MCF 10A (cell line): ENCODE results near the gene PTPDC1. TPM values are rescaled to one million over a fixed set of nuclear protein-coding genes. Genes with fewer than 3 reads are reported as not detected.

Experiments
- BruUV-seq: library from RNA; stranded (reverse); fragments of 400-500 nt; replicated peaks from 2 replicates; lab custom pipeline; 2021; lab: Mats Ljungman, UMichigan
- CTCF ChIA-PET: fragments of 300-600 bp; sonication (Branson Sonifier 250); formaldehyde crosslinking; extraction: SDS; loops from one replicate; lab custom pipeline; 2021; ENCODE audit warnings: antibody characterized with exemption, inconsistent platforms; lab: Yijun Ruan, JAX
- POLR2A ChIA-PET: fragments of 300-600, 350-650 bp; sonication (Branson Sonifier 250); formaldehyde crosslinking; extraction: SDS; loops from one replicate; lab custom pipeline; 2020; ENCODE audit warnings: antibody characterized with exemption, inconsistent platforms; lab: Yijun Ruan, JAX
- DNase-seq: peaks from one replicate; pipeline ENCODE4 v3.0.0-alpha.2; 2018; ENCODE audit not compliant: unreplicated experiment
- H3K27ac Mint-ChIP-seq: one replicate; pipeline ENCODE4 v1.8.0; 2022; ENCODE audit warnings: mild to moderate bottlenecking, low read depth, mixed read lengths; ENCODE audit not compliant: unreplicated experiment
- H3K27me3 Mint-ChIP-seq: one replicate; pipeline ENCODE4 v1.8.0; 2022; ENCODE audit warnings: mixed read lengths; ENCODE audit not compliant: insufficient read depth, unreplicated experiment
- H3K36me3 Mint-ChIP-seq: one replicate; pipeline ENCODE4 v1.8.0; 2022; ENCODE audit warnings: mild to moderate bottlenecking, moderate library complexity, mixed read lengths; ENCODE audit not compliant: insufficient read depth, unreplicated experiment
- H3K4me1 Mint-ChIP-seq: one replicate; pipeline ENCODE4 v1.8.0; 2022; ENCODE audit warnings: mixed read lengths; ENCODE audit not compliant: insufficient read depth, unreplicated experiment
- H3K4me3 Mint-ChIP-seq: one replicate; pipeline ENCODE4 v1.8.0; 2022; ENCODE audit warnings: mild to moderate bottlenecking, moderate library complexity, mixed read lengths; ENCODE audit not compliant: unreplicated experiment
- H3K9me3 Mint-ChIP-seq: one replicate; pipeline ENCODE4 v1.8.0; 2022; ENCODE audit warnings: mixed read lengths; ENCODE audit not compliant: unreplicated experiment
- intact Hi-C: fragments of 100-400 bp; cut with micrococcal nuclease; formaldehyde crosslinking; loops from 2 replicates; pipeline ENCODE4 v1.14.1; 2022
- total RNA-seq: library from RNA; stranded (reverse); gene quantifications from 2 replicates; pipeline ENCODE4 v1.2.3, GENCODE V29; 2022
- TF ChIP-seq, protein P1 (sequence below): fragments of 200-600 bp; IDR thresholded peaks from one replicate; pipeline ENCODE4 v1.8.0; 2022; ENCODE audit warnings: antibody characterized with exemption, mild to moderate bottlenecking; ENCODE audit not compliant: unreplicated experiment

PTPDC1 gene
- total RNA-seq, 1 experiment from 2014 or later = 42.2 TPM

DNA sequence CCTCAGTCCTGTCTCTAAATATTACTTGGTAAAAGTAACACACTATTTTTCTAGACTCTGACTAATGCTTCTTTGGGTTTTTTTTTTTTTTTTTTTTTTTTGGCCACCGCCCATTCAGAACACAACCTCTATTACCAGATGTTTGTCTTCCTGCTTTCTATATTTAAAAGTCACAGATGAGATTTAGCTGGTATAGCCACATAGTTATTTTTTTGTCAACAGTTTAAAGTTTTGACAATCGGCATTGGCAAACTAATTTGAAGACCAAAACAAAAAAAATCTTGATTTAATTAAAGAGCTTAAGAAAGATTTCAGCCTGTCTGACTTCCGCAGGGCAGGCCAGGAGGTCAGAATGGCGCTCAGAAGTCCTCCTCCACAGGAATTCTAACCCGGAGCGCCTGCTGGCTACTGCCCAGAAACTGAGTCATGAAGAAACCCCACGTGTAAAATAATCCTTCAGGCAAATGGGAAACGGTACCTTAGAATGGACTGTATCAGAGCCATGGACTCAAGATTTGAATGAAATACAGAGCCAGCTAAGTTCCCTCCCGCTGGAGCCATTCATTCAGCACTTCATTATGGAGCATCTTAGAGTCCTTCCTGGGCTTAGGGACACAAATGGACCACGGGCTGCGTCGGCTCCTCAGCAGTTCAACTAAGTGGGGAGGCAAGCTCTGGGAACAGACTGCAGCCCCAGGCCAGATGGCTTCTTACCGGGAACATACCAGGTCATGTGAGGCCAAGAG is 55.6 kb downstream of the PTPDC1 start:
- Mint-ChIP-seq H3K36me3 (no peaks in the 10 kb centered on the region), H3K27me3 (no peaks in the 10 kb centered on the region), H3K9me3 (no peaks in the 10 kb centered on the region), H3K4me1 (peaks cover 69% of the 10 kb centered on the region), H3K27ac (peak overlapping the region; percentile 93), H3K4me3 (peak overlapping the region; percentile 62)
- TF ChIP-seq, protein P1, sequence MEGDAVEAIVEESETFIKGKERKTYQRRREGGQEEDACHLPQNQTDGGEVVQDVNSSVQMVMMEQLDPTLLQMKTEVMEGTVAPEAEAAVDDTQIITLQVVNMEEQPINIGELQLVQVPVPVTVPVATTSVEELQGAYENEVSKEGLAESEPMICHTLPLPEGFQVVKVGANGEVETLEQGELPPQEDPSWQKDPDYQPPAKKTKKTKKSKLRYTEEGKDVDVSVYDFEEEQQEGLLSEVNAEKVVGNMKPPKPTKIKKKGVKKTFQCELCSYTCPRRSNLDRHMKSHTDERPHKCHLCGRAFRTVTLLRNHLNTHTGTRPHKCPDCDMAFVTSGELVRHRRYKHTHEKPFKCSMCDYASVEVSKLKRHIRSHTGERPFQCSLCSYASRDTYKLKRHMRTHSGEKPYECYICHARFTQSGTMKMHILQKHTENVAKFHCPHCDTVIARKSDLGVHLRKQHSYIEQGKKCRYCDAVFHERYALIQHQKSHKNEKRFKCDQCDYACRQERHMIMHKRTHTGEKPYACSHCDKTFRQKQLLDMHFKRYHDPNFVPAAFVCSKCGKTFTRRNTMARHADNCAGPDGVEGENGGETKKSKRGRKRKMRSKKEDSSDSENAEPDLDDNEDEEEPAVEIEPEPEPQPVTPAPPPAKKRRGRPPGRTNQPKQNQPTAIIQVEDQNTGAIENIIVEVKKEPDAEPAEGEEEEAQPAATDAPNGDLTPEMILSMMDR = no peak
- DNase-seq = peak; percentile 97
- CTCF ChIA-PET = interaction anchor here (0.5 to 2.7 kb wide), 11 partner anchors 22 to 225 kb away, joined by 3 to 9 read pairs (median 3); no protein-coding TSS in a partner anchor
- intact Hi-C loops = loop anchor here (1.0 to 5.0 kb wide), 2 partner anchors 26 to 43 kb away; no protein-coding TSS in a partner anchor
- TSS peak; percentile 72 for BruUV-seq
- POLR2A ChIA-PET = interaction anchor here (0.6 to 14.5 kb wide), 12 partner anchors 16 to 109 kb away, joined by 3 to 330 read pairs (median 4); no protein-coding TSS in a partner anchor

DNA sequence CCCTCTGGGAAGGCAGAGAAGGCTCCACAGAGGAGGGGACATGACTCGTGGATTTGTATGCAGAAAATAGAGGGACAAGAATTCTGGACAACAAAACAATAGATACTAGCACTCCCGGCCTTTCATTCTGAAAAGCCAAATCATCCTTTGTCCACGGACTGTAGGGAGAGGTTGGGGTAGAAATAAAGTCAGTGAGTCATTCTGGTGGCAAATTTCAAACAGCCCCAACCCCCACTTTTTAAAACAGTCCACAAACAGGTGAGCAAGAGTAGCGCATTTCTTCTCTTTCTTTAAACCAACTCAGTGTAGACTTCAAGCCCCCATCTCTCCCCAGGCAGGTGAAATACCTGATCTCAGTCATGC is 56.1 kb downstream of the PTPDC1 start:
- no peaks in the 10 kb centered on the region for H3K9me3 Mint-ChIP-seq
- POLR2A ChIA-PET = interaction anchor here (1.4 to 14.5 kb wide), 6 partner anchors 15 to 55 kb away, joined by 4 to 330 read pairs (median 64); no protein-coding TSS in a partner anchor
- H3K27me3 Mint-ChIP-seq = no peaks in the 10 kb centered on the region
- intact Hi-C loops = no loop called here
- CTCF ChIA-PET = interaction anchor here (1.5 to 2.7 kb wide), 2 partner anchors 22 to 75 kb away, joined by 3 to 9 read pairs; no protein-coding TSS in a partner anchor
- TF ChIP-seq, protein P1 = no peak
- BruUV-seq = no TSS peak
- H3K27ac Mint-ChIP-seq = peak overlapping the region; percentile 93
- peak; percentile 70 for DNase-seq
- no peaks in the 10 kb centered on the region for H3K36me3 Mint-ChIP-seq
- H3K4me3 Mint-ChIP-seq = peak overlapping the region; percentile 62
- H3K4me1 Mint-ChIP-seq = peaks cover 64% of the 10 kb centered on the region

DNA sequence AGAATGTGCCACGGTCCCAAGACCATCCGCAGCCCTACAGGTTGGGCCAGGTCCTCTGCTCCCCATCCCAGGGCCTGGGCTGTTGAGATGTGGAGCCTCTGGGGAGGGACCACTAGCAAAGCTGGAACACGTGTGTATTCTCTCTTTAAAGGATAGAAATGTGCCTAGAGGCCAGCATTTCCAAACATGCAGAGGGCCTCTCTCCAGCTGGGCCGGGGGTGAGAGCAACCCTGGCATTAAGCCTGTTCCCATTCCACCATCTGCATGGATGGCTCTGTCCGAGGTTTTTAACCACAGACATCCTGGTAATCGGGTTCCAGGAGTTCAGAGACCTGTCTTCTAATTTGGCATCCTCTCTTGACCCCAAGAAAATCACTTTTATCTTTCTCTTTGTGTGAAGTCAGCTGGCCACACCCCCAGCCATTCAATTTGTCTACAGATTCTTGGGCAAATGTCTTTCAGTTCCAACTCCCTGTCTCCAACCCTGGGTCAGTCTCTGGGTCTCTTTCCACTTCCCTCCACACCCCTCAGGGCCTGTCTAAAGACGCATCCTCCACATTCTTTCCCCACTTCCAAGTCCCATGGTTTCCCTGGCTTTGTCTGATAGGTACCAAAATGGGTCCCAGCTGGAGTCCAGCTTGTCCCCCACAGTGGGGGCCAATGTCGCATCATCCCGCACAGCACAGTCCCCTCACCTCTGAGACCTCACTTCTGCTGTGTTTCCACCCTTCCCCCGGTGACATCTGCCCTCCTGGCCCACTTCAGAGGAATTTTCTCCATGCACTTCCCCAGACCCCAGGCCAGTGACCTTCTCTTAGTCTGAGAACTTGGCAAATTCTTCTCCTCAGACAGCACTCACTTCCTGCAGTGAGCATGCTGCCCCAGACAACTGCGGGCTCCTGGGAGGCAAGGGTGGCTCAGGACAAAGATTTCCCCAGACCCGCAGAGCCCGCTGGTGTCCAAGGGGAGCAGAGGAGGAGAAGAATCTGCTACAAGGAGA is 56.8 kb downstream of the PTPDC1 start:
- Mint-ChIP-seq H3K9me3 (no peaks in the 10 kb centered on the region), H3K27me3 (no peaks in the 10 kb centered on the region), H3K27ac (peak overlapping the region; percentile 93), H3K4me1 (peaks cover 57% of the 10 kb centered on the region), H3K4me3 (peak overlapping the region; percentile 62), H3K36me3 (no peaks in the 10 kb centered on the region)
- ChIA-PET CTCF (interaction anchor here (0.6 to 2.7 kb wide), 3 partner anchors 11 to 75 kb away, joined by 3 to 9 read pairs (median 3); no protein-coding TSS in a partner anchor), POLR2A (interaction anchor here (0.6 to 14.5 kb wide), 6 partner anchors 15 to 102 kb away, joined by 3 to 330 read pairs (median 63); no protein-coding TSS in a partner anchor)
- peak; percentile 47 for DNase-seq
- no TSS peak for BruUV-seq
- intact Hi-C loops = no loop called here
- TF ChIP-seq, protein P1 = no peak
